A549 (cell line): Measurements from ENCODE around the gene GLB1L2. TPM values are rescaled to one million over a fixed set of nuclear protein-coding genes. Genes with fewer than 3 reads are reported as not detected.

Source experiments
- polyA plus RNA-seq, 4 experiments: library from polyadenylated mRNA; depleted of rRNA in 3 of 4; stranded (reverse); fragments of >200 nt; fragmentation: RNase III in 1 of 4; extraction: RNeasy Plus Mini Kit Qiagen cat#74134 plus additional on column Dnase treatment in 1 of 4; gene quantifications; 2 replicates in 3 of 4; 3 replicates in 1 of 4; pipeline ENCODE4 v1.2.3, GENCODE V29; 2011 to 2017

The GLB1L2 gene
- polyA plus RNA-seq, 2 of the 4 experiments (the other 2 are of a cell fraction), result 1.1 to 3.5 TPM

Other genes with a start within 250 kb of the GLB1L2 start
- gene NCAPD3, start 108.0 kb upstream of the GLB1L2 start, polyA plus RNA-seq (2011; rRNA removed), result 35.8 and 36.0 TPM in 2 replicates
- 25.6 to 26.6 TPM (median 26.0 TPM) in 3 replicates for gene NCAPD3, start 108.0 kb upstream of the GLB1L2 start, polyA plus RNA-seq (2017; fragmentation: RNase III; extraction: RNeasy Plus Mini Kit Qiagen cat#74134 plus additional on column Dnase treatment)
- gene VPS26B, start 107.3 kb upstream of the GLB1L2 start, polyA plus RNA-seq (2011; rRNA removed), result 25.7 and 26.3 TPM in 2 replicates
- 18.6 to 20.7 TPM (median 19.2 TPM) in 3 replicates for gene VPS26B, start 107.3 kb upstream of the GLB1L2 start, polyA plus RNA-seq (2017; fragmentation: RNase III; extraction: RNeasy Plus Mini Kit Qiagen cat#74134 plus additional on column Dnase treatment)
- 27.9 and 32.7 TPM in 2 replicates for gene THYN1, start 78.6 kb upstream of the GLB1L2 start, polyA plus RNA-seq (2011; rRNA removed)
- gene THYN1, start 78.6 kb upstream of the GLB1L2 start, polyA plus RNA-seq (2017; fragmentation: RNase III; extraction: RNeasy Plus Mini Kit Qiagen cat#74134 plus additional on column Dnase treatment), result 16.9 to 22.6 TPM (median 20.8 TPM) in 3 replicates
- gene ACAD8, start 78.4 kb upstream of the GLB1L2 start, polyA plus RNA-seq (2011; rRNA removed), result 16.8 and 16.9 TPM in 2 replicates
- 13.5 to 15.9 TPM (median 14.3 TPM) in 3 replicates for gene ACAD8, start 78.4 kb upstream of the GLB1L2 start, polyA plus RNA-seq (2017; fragmentation: RNase III; extraction: RNeasy Plus Mini Kit Qiagen cat#74134 plus additional on column Dnase treatment)
- gene GLB1L3, start 55.6 kb upstream of the GLB1L2 start, polyA plus RNA-seq (2011; rRNA removed), result not detected in 2 replicates
- not detected in 3 replicates for gene GLB1L3, start 55.6 kb upstream of the GLB1L2 start, polyA plus RNA-seq (2017; fragmentation: RNase III; extraction: RNeasy Plus Mini Kit Qiagen cat#74134 plus additional on column Dnase treatment)
- not detected in 2 replicates for gene B3GAT1, start 80.3 kb downstream of the GLB1L2 start, polyA plus RNA-seq (2011; rRNA removed)
- 0.03 TPM in 1 of 3 replicates, not detected in the others for gene B3GAT1, start 80.3 kb downstream of the GLB1L2 start, polyA plus RNA-seq (2017; fragmentation: RNase III; extraction: RNeasy Plus Mini Kit Qiagen cat#74134 plus additional on column Dnase treatment)